ENCODE data around the gene OTOA.
"Not testable (repeated sequence)": the region's sequence is repeated elsewhere in the genome, so short reads cannot be mapped to it uniquely, and the experiment has no call there.

The OTOA gene

GRCh38 chr16:21704266-21704665 is 40.5 kb downstream of the OTOA start:
- Histone ChIP-seq H2BK15ac (replicated peaks; ENCODE audit: low read depth) (no peak overlapping the region), H3K27ac (ENCODE audit: low read depth, low read length) (no peak overlapping the region), H3K23ac (ENCODE audit: low read length) (no peak overlapping the region), H2BK120ac (ENCODE audit: low read depth, low read length) (no peak overlapping the region), H3K27me3 (ENCODE audit: insufficient read depth, low read length, poor library complexity) (no peaks in the 10 kb centered on the region), H3K36me3 (ENCODE audit: control insufficient read depth, insufficient read depth, low read length) (no peaks in the 10 kb centered on the region), H3K4ac (ENCODE audit: low read depth, low read length) (no peak overlapping the region), H3K56ac (ENCODE audit: low read length) (no peak overlapping the region), H4K8ac (ENCODE audit: low read depth, low read length) (no peak overlapping the region), H3K79me1 (ENCODE audit: low read length) (no peaks in the 10 kb centered on the region), H3K4me3 (ENCODE audit: low read length) (no peak overlapping the region), H2BK5ac (ENCODE audit: low read length) (no peak overlapping the region), H3K9ac (ENCODE audit: low read length) (no peak overlapping the region), H4K5ac (ENCODE audit: low read length) (no peak overlapping the region), H3K4me2 (ENCODE audit: low read length) (no peak overlapping the region), H2AK5ac (ENCODE audit: low read length) (no peak overlapping the region), H3K79me2 (ENCODE audit: control insufficient read depth, insufficient read depth, low read length) (no peaks in the 10 kb centered on the region), H3K4me1 (ENCODE audit: control insufficient read depth, low read depth, low read length) (no peaks in the 10 kb centered on the region), H3K18ac (ENCODE audit: low read length) (no peak overlapping the region)
- WGBS (ENCODE audit: extremely low coverage, insufficient coverage, low lambda C conversion rate) = no CpG with 5 or more reads among the region's 5 CpGs
- no peak for DNase-seq

- H2AK5ac ChIP-seq (ENCODE audit: low read length) = no peak overlapping the region
- H4K8ac ChIP-seq (ENCODE audit: low read depth, low read length) = no peak overlapping the region
- H3K79me1 ChIP-seq (ENCODE audit: low read length) = no peaks in the 10 kb centered on the region
- H3K18ac ChIP-seq (ENCODE audit: low read length) = no peak overlapping the region
- no CpG with 5 or more reads among the region's 6 CpGs for WGBS (ENCODE audit: extremely low coverage, insufficient coverage, low lambda C conversion rate)
- H3K23ac ChIP-seq (ENCODE audit: low read length) = no peak overlapping the region
- no peak overlapping the region for H3K4ac ChIP-seq (ENCODE audit: low read depth, low read length)
- H3K27ac ChIP-seq (ENCODE audit: low read depth, low read length) = no peak overlapping the region
- H3K4me2 ChIP-seq (ENCODE audit: low read length) = no peak overlapping the region
- no peak overlapping the region for H2BK120ac ChIP-seq (ENCODE audit: low read depth, low read length)
- no peak overlapping the region for H4K5ac ChIP-seq (ENCODE audit: low read length)
- no peaks in the 10 kb centered on the region for H3K4me1 ChIP-seq (ENCODE audit: control insufficient read depth, low read depth, low read length)
- no peak overlapping the region for H3K4me3 ChIP-seq (ENCODE audit: low read length)
- H3K36me3 ChIP-seq (ENCODE audit: control insufficient read depth, insufficient read depth, low read length) = no peaks in the 10 kb centered on the region
- DNase-seq = no peak
- H2BK5ac ChIP-seq (ENCODE audit: low read length) = no peak overlapping the region
- no peak overlapping the region for H3K9ac ChIP-seq (ENCODE audit: low read length)
- no peaks in the 10 kb centered on the region for H3K79me2 ChIP-seq (ENCODE audit: control insufficient read depth, insufficient read depth, low read length)
- no peak overlapping the region for H3K56ac ChIP-seq (ENCODE audit: low read length)
- H2BK15ac ChIP-seq (replicated peaks; ENCODE audit: low read depth) = no peak overlapping the region
- no peaks in the 10 kb centered on the region for H3K27me3 ChIP-seq (ENCODE audit: insufficient read depth, low read length, poor library complexity)
Measured at GRCh38 chr16:21704733-21705132, 41.0 kb downstream of the OTOA start.

GRCh38 chr16:21708533-21709115 is 44.9 kb downstream of the OTOA start:
- peak; percentile 59 for DNase-seq
- Histone ChIP-seq H3K27ac (ENCODE audit: low read depth, low read length) (no peak overlapping the region), H3K23ac (ENCODE audit: low read length) (no peak overlapping the region), H3K4me2 (ENCODE audit: low read length) (no peak overlapping the region), H3K9ac (ENCODE audit: low read length) (no peak overlapping the region), H2BK15ac (replicated peaks; ENCODE audit: low read depth) (no peak overlapping the region), H3K18ac (ENCODE audit: low read length) (no peak overlapping the region), H3K79me2 (ENCODE audit: control insufficient read depth, insufficient read depth, low read length) (no peaks in the 10 kb centered on the region), H3K4me3 (ENCODE audit: low read length) (no peak overlapping the region), H3K27me3 (ENCODE audit: insufficient read depth, low read length, poor library complexity) (no peaks in the 10 kb centered on the region), H4K8ac (ENCODE audit: low read depth, low read length) (no peak overlapping the region), H3K56ac (ENCODE audit: low read length) (no peak overlapping the region), H2BK120ac (ENCODE audit: low read depth, low read length) (no peak overlapping the region), H4K5ac (ENCODE audit: low read length) (no peak overlapping the region), H3K79me1 (ENCODE audit: low read length) (no peaks in the 10 kb centered on the region), H3K4ac (ENCODE audit: low read depth, low read length) (no peak overlapping the region), H2AK5ac (ENCODE audit: low read length) (no peak overlapping the region), H3K36me3 (ENCODE audit: control insufficient read depth, insufficient read depth, low read length) (no peaks in the 10 kb centered on the region), H3K4me1 (ENCODE audit: control insufficient read depth, low read depth, low read length) (no peaks in the 10 kb centered on the region), H2BK5ac (ENCODE audit: low read length) (no peak overlapping the region)
- no CpG with 5 or more reads among the region's 10 CpGs for WGBS (ENCODE audit: extremely low coverage, insufficient coverage, low lambda C conversion rate)

- DNase-seq = no peak
- H4K5ac ChIP-seq (ENCODE audit: low read length) = no peak overlapping the region
- H3K27ac ChIP-seq (ENCODE audit: low read depth, low read length) = no peak overlapping the region
- no peak overlapping the region for H4K8ac ChIP-seq (ENCODE audit: low read depth, low read length)
- H2BK120ac ChIP-seq (ENCODE audit: low read depth, low read length) = no peak overlapping the region
- H3K56ac ChIP-seq (ENCODE audit: low read length) = no peak overlapping the region
- no peaks in the 10 kb centered on the region for H3K36me3 ChIP-seq (ENCODE audit: control insufficient read depth, insufficient read depth, low read length)
- H3K4ac ChIP-seq (ENCODE audit: low read depth, low read length) = no peak overlapping the region
- no CpG with 5 or more reads among the region's 4 CpGs for WGBS (ENCODE audit: extremely low coverage, insufficient coverage, low lambda C conversion rate)
- no peak overlapping the region for H3K4me3 ChIP-seq (ENCODE audit: low read length)
- no peaks in the 10 kb centered on the region for H3K4me1 ChIP-seq (ENCODE audit: control insufficient read depth, low read depth, low read length)
- H3K18ac ChIP-seq (ENCODE audit: low read length) = no peak overlapping the region
- H3K4me2 ChIP-seq (ENCODE audit: low read length) = no peak overlapping the region
- no peaks in the 10 kb centered on the region for H3K27me3 ChIP-seq (ENCODE audit: insufficient read depth, low read length, poor library complexity)
- H2BK5ac ChIP-seq (ENCODE audit: low read length) = no peak overlapping the region
- H3K79me2 ChIP-seq (ENCODE audit: control insufficient read depth, insufficient read depth, low read length) = no peaks in the 10 kb centered on the region
- H2BK15ac ChIP-seq (replicated peaks; ENCODE audit: low read depth) = no peak overlapping the region
- H2AK5ac ChIP-seq (ENCODE audit: low read length) = no peak overlapping the region
- no peak overlapping the region for H3K23ac ChIP-seq (ENCODE audit: low read length)
- no peaks in the 10 kb centered on the region for H3K79me1 ChIP-seq (ENCODE audit: low read length)
- H3K9ac ChIP-seq (ENCODE audit: low read length) = no peak overlapping the region
Measured at GRCh38 chr16:21710938-21711337, 47.2 kb downstream of the OTOA start.

DNA sequence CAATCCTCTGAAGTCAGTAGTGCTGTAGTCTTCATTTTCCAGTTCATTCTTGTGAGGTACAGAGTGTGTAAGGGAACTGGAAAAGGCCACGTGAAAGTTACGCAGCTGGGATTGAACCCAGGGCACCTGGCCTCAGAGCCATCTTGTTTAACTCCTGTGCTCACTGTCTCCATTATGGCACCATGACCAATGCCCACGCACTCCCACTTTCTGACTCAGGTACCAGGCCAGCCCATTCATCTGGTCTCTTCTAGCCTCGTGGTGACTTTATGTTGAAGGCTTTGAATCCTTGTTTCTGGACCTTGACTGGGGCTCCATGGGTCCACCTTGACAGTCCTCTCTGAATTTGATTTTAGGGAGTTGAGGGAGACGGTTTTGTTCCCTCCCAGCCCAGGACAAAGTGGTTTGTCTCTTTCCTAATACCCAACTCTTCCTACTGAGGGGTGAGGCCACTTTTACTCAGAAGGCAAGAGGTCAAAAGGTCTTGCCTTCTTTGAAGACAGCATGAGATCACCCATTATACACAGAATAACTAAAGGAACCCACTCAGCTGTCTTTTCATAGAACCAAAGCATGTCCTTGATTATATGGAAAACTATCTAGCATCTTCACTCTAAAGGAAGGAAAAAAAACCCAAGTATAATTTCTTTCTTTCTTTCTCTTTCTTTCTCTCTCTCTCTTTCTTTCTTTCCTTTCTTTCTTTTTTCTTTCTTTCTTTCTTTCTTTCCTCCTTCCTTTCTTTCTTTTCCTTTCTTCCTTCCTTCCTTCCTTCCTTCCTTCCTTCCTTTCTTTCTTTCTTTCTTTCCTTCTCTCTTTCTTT is 50.0 kb downstream of the OTOA start:
- Histone ChIP-seq H3K27me3 (ENCODE audit: insufficient read depth, low read length, poor library complexity) (no peaks in the 10 kb centered on the region), H3K56ac (ENCODE audit: low read length) (no peak overlapping the region), H2BK15ac (replicated peaks; ENCODE audit: low read depth) (no peak overlapping the region), H3K4me2 (ENCODE audit: low read length) (no peak overlapping the region), H3K79me2 (ENCODE audit: control insufficient read depth, insufficient read depth, low read length) (no peaks in the 10 kb centered on the region), H3K4ac (ENCODE audit: low read depth, low read length) (no peak overlapping the region), H3K4me1 (ENCODE audit: control insufficient read depth, low read depth, low read length) (no peaks in the 10 kb centered on the region), H3K23ac (ENCODE audit: low read length) (no peak overlapping the region), H2BK5ac (ENCODE audit: low read length) (no peak overlapping the region), H3K79me1 (ENCODE audit: low read length) (no peaks in the 10 kb centered on the region), H2BK120ac (ENCODE audit: low read depth, low read length) (no peak overlapping the region), H3K9ac (ENCODE audit: low read length) (no peak overlapping the region), H4K8ac (ENCODE audit: low read depth, low read length) (no peak overlapping the region), H3K27ac (ENCODE audit: low read depth, low read length) (no peak overlapping the region), H3K18ac (ENCODE audit: low read length) (no peak overlapping the region), H2AK5ac (ENCODE audit: low read length) (no peak overlapping the region), H3K36me3 (ENCODE audit: control insufficient read depth, insufficient read depth, low read length) (no peaks in the 10 kb centered on the region), H4K5ac (ENCODE audit: low read length) (no peak overlapping the region), H3K4me3 (ENCODE audit: low read length) (no peak overlapping the region)
- DNase-seq = no peak
- no CpG with 5 or more reads among the region's 5 CpGs for WGBS (ENCODE audit: extremely low coverage, insufficient coverage, low lambda C conversion rate)

GRCh38 chr16:21714369-21714618 is 50.5 kb downstream of the OTOA start:
- H3K9ac ChIP-seq (ENCODE audit: low read length); H3K4me3 ChIP-seq (ENCODE audit: low read length); H2AK5ac ChIP-seq (ENCODE audit: low read length); H2BK120ac ChIP-seq (ENCODE audit: low read depth, low read length); H3K4ac ChIP-seq (ENCODE audit: low read depth, low read length); H3K27ac ChIP-seq (ENCODE audit: low read depth, low read length); H2BK5ac ChIP-seq (ENCODE audit: low read length); H4K5ac ChIP-seq (ENCODE audit: low read length); H4K8ac ChIP-seq (ENCODE audit: low read depth, low read length); H3K36me3 ChIP-seq (ENCODE audit: control insufficient read depth, insufficient read depth, low read length); H3K27me3 ChIP-seq (ENCODE audit: insufficient read depth, low read length, poor library complexity); H3K79me2 ChIP-seq (ENCODE audit: control insufficient read depth, insufficient read depth, low read length); H2BK15ac ChIP-seq (replicated peaks; ENCODE audit: low read depth); H3K18ac ChIP-seq (ENCODE audit: low read length); H3K23ac ChIP-seq (ENCODE audit: low read length); DNase-seq; H3K4me2 ChIP-seq (ENCODE audit: low read length); H3K4me1 ChIP-seq (ENCODE audit: control insufficient read depth, low read depth, low read length); H3K79me1 ChIP-seq (ENCODE audit: low read length); H3K56ac ChIP-seq (ENCODE audit: low read length): not testable (repeated sequence)

Data from mesendoderm (in vitro differentiated cells).